Lung microvascular endothelial cell (primary cell): ENCODE results near the gene ZNF438. TPM values are rescaled to one million over a fixed set of nuclear protein-coding genes. Genes with fewer than 3 reads are reported as not detected.
"Not testable (repeated sequence)": the region's sequence is repeated elsewhere in the genome, so short reads cannot be mapped to it uniquely, and the experiment has no call there.

Source experiments
- DNase-seq, 2 donors: peaks; one replicate each; pipeline versions ENCODE4 v3.0.0 to v3.0.0-alpha.2; 2010; ENCODE audit warnings: low read depth in 2 of 2
- total RNA-seq: library from RNA; depleted of rRNA; stranded (reverse); fragments of >200 nt; gene quantifications from 2 replicates; pipeline ENCODE4 v1.2.1, GENCODE V29; 2014

Gene ZNF438
- total RNA-seq, 1 donor from 2014 or later = 2.6 TPM

DNA sequence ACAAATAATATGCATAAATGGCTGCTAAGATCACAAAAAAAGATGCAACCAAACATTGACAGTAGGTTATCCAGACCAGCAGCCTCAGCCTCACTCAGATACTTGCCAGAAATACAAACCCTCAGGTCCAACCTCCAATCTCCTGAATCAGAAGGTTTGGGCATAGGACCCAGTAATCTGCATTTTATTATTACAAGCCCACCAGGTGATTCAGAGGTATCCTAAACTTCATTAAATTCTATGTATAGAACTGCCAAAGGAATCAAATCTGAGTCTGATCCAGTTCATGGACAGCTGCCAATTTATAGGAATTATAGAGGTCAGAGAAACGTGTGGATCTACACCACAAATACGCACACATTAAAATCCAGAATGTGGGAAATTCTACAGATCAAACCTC is 41.3 kb downstream of the ZNF438 start:
- DNase-seq = no peak

DNA sequence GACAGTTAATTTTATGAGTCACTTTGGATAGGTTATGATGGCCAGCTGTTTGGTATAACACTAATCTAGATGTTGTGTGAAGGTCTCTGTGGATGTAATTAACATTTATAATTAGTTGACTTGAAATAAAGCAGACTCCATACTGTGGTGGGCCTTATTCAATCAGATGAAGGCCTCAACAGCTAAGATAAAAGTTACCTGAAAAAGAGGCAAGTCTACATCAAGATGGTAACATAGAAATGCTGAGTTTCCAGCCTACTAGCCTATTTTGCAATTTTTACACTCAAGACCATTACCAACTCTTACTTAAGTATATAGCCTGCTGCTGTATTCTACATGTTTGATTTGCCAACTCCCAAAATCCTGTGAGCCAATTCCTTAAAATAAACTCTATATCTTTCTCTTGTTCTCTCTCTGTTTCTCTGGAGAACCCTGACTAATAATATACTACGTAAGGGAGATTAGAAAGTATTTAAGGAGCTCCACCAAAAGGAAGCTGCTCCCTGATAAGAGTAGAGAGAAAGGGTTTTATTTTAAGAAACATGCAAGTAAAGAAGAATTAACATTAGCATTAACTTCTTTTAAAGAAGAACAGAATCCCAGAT is 42.7 kb downstream of the ZNF438 start:
- DNase-seq = no peak

DNA sequence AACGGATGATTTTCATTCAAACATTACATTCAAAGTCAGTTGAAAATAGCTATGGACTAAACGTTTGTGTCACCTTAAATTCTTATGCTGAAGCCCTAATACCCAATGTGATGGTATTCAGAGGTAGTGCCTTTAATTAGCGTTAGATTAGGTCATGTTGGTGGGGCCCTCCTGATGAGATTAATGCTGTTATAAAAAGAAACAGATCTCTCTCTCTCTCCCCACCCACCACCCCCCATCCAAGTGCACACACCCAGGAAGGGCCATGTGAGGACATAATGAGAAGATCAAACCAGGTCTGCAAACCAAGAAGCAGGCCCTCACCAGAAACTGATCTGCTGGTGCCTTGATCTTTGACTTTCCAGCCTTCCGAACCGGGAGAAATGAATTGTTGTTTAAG is 44.2 kb downstream of the ZNF438 start:
- no peak for DNase-seq

DNA sequence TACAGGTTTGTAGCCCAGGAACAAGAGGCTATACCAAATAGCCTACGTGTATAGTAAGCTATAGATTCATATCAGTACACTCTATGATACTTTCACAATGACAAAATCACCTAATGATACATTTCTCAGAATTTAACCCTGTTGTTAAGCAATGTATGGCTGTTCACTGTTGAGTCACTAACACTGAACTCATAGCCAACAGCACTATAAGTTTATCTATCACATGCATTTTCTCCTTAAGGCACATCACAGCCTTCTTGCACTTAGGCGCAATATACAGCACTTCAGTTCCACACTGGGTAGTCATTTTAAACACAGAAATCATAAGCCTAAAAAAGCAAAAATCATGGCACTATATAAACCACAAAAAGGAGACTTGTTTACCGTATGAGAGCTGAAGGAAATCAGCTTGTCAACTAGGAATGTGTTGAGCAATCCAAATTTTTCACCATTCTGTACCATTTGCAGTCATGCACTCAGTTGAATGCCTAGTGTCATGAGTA is 45.6 kb downstream of the ZNF438 start:
- peak; percentile 32 to 51 for DNase-seq

DNA sequence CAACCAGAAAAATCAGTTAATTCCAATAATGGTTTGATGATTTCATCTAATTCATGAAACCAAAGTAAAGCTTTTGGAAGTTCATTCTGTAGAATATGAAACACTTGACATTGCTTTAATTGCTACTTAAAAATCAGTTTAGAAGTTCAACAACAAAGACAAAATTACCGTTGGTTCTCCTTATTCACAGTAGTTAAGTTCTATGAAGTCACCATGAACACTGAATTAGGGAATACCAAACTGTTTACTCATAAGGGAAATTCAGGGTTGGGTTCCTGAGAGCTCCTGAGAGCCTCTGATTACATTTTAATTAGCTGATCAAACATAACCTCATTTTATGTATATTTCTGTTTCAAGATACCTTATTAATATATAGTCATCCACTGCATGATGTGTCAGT is 46.2 kb downstream of the ZNF438 start:
- DNase-seq = peak in 1 of 2 donors; percentile 53

DNA sequence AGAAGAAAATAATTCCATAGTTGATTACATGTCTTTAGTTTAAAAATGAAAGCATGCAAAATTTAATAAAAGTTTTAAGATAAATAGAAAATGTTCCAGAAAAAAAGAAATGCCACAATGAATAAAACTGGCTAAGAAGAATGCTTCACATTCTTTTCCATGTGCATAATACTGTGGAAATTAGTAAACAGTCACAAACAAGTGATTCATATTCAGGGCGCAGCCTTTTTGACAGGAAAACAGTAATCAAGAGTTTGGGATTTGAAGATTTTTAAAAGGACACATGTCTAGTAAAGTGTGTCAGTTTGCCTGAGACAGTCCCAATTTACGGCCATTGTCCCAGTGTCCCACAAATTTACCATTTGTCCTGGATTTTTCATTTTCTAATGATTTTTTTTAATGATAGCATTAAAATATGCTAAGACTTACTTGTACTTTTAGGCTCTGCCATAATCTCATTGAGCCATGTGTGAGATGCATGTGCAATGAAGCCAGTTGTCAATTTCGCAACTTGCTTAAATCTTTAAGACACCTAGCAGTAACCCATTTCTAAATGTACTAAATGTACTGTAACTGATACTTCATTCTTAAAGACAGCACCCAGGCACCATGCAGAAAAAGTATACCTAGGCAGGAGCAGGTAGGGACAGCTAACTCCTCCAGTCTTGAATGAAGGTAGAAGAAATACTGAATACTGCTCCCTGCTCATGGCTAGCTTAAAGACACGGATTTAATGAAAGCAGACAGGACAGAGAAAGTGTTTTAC is 46.9 kb downstream of the ZNF438 start:
- DNase-seq = peak; percentile 51 to 75

DNA sequence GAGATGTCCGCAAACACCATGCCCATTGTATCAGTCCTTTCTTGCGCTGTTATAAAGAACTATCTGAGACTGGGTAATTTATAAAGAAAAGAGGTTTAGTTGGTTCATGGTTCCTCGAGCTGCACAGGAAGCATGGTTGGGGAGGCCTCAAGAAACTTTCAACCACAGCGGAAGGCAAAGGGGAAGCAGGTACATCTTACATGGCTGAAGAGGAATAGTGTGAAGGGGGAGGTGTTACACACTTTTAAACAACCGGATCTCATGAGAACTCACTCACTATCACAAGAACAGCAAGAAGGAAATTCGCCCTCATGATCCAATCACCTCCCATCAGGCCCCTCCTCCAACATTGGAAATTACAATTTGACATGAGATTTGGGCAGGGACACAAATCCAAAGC is 48.5 kb downstream of the ZNF438 start:
- DNase-seq = not testable (repeated sequence)

DNA sequence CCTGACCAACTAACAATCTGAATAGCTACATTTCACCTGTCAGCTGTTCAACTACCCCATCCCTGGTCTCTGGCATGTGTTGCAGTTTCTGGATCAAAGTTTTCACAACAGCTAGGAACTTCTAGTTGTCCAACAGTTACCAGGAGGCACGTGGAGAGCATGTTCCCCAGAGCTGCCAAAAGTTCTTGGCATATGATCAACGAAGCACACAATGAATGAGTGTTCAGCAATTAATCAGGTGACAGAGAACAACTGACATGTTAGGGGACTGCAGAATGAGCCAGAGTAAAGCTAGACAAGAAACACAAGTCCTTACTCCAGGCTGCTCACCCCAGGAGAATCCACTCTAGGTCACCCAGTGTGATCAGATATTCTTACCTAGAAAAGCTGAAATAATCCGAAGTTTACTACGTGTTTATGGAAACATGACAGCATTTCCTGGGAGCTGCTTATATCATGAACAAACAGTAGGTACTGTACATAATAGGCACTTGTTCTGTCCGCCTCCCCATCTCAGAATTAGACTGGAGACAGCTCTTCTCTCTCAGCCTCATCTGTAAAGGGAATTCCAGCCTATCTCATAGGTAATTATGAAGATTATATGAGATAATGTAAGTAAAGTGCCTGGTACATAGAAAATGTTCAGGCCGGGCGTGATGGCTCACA is 50.6 kb downstream of the ZNF438 start:
- peak; percentile 94 to 98 for DNase-seq

DNA sequence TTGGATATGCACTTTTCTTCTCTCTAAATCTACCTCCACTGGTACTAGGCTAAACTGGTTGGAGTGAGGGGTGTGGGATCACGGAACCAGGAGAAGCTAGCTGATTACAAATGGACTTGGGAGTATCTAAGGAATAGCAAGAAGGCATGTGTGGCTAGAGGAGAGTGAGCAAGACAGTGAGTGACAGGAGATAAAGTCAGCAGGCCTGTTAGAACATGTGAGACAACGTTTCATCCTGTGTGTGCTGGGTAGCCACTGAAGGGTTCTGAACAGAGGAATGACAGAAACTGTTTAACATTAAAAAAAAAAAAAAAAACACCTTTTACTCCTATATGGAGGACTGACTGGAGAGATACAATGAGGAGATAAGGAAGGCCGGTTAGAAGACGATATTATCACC is 51.7 kb downstream of the ZNF438 start:
- DNase-seq = no peak

DNA sequence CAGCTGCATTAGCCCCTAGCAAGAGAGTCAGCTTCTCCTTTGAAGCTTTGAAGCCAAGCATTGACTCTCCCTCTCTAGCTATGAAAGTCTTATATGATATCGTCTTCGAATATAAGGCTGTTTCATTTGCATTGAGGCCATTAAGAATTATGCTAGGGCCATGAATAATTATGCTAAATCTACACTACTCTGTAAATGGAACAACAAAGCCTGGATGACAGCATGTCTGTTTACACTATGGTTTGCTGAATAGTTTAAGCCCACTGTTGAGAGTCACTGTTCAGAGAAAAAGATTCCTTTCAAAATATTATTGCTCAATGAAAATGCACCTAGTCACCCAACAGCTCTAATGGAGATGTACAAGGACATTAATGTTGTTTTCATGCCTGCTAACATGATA is 52.8 kb downstream of the ZNF438 start:
- no peak for DNase-seq

DNA sequence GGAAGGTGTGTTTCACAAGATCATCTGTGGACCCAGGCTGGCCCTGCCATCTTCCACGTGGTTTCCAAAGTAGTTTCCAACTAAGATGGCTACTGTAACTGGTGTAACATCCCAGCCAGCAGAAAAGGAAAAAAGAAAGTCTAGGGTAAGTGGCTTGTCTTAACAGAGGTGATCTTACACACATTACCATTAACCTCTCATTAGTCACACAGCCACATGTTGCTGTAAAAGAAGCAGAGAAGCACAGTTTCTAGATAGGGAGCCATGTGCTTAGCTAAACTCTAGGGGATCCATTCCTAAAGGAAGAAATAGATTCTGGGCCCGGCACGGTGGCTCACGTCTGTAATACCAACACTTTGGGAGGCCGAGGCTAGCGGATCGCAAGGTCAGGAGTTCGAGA is 54.3 kb downstream of the ZNF438 start:
- DNase-seq = no peak

DNA sequence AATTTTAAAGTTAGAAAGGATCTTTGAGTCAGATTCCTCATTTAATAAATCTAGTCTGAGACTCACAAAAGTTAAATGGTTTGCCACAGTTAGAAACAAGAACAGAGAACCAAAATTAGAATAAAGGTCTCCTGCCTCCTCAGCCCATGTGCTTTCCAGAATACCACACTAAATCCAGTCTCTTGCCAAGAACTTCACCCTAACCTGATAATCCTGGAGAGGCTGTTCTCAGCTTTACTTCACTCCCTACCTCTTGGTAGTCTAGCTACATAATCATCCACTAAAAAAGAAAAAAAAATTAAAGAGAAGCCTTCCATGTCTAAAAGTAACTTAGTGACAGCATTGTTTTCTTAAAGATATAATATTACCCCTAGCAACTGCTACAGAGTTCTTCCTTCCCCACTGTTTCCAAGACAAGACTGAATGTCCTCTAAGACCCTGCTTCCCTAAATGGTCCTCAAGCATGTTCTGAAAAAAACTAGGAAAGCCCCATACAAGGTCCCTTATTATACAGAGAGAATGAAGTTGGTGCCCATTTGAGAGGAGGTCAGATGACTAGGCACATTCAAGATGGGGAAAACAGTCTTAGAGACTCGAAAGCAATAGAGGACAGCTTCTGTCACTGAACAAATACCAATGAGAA is 56.8 kb downstream of the ZNF438 start:
- peak in 1 of 2 donors; percentile 42 for DNase-seq

DNA sequence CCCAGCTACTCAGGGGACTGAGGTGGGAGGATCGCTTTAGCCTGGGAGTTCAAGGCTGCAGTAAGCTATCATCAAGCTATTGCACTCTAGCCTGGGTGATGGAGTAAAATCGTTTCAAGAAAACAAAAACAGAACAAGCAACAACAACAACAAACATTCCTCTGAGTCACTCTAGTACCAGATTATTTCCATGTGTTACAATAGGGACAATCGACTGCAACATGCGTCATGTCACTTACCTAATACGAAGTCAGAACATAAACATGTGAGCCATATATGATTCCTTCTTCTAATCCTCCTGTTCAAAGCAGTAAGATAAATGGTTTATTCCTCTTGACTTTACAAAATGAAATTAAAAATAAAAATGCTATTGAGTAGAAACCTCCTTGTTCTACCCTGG is 57.3 kb downstream of the ZNF438 start:
- DNase-seq = no peak

DNA sequence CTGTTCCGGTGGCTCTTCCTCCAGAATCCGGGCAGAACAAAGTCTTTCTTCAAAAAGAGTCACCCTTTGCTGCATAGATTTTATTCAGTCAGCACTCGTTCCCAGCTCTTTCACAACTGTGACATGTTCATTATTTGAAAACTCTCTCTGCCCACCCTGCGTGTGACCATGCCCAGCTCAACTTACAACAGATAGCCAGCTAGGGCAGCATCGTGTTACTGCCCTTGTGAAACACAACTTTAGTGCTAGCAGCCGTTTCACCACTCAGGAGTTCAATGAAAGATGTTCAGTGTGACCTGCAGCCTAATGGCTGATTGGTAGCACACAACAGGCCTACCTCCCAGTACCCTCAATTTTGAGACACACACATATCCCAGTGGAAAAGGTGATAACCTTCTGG is 57.9 kb downstream of the ZNF438 start:
- DNase-seq = no peak

DNA sequence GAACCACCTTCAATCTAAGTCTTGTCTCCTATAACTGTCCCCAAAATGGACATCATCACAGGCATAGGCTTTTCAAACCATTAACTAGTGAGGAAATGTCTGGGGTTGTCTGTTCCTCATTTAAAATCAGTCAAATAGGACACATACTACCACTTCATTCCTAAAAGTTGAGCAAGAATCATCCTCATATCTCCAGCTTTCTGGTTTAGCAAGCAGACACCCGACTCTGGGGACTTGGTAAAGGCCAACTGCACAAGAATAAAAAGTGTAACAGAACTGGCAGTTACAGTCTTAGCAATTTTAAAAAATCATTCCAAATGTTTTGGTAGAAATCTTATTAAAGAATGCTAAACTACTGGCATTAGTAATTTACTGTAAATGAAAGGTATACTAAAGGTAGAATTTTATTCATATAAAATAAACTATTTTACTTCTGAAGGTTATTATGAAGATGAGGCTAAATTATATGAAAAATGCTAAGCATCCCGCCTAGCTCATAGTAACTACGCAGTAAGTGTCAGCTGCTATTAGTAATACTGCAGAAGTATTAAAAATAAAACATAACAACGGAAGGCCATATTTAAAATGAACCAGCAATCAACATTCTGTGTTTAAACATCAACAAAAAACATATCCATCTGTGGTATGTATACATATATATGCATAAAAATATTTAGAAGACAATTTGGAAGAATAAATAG is 60.8 kb downstream of the ZNF438 start:
- DNase-seq = no peak

DNA sequence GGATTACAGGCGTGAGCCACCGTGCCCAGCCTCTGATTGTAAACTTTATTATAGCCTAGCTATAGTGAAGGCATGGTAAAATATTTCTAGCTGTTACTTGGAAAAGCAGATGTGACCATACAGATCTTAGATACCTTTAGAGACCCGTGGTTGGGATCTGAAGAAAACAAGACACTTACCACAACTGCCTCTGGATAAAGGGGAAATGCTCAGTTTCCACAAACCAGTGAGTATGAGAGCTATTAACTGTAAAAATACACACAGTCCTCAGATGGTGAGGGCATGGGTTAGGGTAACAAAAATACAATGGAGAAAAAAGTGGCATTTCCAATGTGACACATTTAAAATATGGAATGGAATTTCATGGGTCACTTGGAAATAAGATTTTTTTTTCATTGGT is 63.0 kb downstream of the ZNF438 start:
- DNase-seq = peak in 1 of 2 donors; percentile 21

DNA sequence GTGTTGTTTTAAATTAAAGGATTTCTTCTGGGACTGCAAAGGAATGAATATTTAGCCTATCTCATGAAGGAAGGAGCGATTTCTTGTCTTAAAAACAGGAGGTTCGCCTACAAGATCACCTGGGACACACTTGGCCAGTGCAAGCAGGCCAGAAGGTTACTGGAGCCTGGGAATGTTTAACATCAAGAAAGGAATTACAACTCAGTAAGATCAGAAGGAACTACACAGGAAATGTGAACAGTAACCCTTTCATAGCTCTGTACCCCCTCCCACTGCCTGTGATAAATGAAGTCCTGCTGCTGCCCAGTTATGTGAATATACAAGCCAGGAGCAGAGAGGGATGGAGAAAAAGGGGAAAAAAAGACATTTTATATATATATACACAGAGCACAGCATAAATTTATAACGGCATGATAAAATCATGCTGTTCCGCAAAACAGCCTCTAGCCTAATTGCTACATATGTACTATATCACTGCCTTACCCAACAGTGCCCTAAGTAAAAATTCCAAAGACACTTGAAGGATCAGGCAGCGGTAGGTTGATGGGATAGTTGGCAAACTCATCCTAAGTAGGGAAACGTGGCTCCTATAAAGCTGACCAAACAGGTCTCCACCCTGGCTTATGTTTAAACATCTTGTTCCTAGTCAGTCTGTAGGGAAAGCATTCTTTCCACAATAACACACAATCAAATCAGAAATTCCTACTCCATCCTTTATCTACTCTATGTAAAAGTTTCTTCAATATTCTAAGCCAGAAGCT is 63.8 kb downstream of the ZNF438 start:
- DNase-seq = peak in 1 of 2 donors; percentile 55

DNA sequence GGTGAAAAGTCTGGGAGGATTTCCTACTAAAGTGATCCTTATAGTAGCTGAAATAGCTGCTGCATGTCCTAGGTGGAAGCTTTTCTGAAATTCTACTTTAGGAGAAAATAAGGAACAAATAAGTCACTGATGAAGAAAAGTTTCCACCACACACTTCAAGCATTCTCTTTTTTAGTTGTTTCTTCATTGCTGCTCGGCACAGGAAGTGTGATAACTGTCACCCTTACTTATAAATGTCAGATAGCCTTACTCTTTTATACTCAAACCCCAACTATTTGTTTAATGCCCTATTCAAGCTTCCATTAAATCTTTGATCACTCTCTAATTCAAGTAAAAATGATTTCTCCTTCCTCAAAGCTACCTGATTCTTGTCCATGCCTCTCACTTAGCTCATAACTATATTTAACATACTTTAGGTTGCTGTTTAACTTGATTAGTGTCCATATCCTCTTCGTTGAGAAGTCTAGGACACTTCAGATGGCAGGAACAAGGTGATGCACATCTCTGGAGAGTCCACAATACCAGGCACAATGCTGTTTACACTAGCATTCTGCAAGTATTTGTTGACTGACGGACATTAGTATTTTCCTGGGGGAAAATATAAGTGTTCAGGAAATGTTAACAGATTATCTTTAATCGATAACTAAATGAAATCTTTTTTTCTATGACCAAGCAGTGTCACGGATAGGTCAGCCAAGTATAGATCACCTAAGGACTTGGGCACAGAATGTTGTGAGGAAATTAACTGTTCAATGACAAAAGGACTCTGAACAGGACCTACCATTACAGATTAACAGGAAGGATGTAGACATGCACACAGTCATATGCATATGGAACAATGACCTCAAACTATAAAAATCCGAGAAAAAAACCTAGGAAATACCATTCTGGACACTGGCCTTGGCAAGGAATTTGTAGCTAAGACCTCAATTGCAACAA is 67.4 kb downstream of the ZNF438 start:
- peak; percentile 72 to 77 for DNase-seq

DNA sequence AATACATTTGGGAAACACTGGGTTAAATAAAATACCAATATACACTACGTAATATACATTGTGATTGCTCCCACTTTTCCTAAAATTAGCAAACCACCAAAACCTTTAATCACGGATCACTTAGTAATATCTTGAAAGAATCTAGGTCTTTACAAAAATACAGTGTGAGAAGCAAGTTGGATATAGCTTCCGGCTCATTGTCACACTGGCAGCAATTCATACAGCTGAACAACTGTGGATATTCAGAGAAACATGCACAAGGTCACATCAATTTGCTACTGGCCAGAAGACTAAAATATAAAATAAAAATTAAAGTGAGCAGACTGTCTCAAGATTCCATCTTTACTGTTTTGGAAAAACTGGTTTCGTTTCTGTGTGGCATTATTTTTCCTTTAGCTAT is 69.1 kb downstream of the ZNF438 start:
- no peak for DNase-seq

DNA sequence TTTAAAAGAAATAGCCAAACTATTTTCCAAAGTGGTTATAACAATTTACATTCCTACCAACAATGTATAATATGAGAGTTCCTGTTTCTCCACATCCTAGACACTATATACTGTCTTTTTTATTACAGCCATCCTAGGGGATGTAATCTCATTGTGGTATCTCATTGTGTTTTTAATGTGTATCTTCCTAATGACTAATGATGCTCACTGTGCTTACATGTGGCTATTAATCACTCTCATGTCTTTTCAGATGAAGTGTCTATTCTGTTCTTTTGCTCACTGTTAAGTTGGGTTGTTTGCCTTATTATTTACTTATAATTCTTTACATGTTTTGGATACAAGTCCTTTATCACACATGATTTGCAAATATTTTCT is 71.8 kb downstream of the ZNF438 start:
- DNase-seq = no peak
